A204.1 (cell line): ENCODE results near the gene BLID.

Experiments
- FAIRE-seq: peaks from 2 replicates; lab custom pipeline; 2012; peaks lifted over from hg19 to GRCh38; lab: Jason Lieb, UNC

The BLID gene

DNA sequence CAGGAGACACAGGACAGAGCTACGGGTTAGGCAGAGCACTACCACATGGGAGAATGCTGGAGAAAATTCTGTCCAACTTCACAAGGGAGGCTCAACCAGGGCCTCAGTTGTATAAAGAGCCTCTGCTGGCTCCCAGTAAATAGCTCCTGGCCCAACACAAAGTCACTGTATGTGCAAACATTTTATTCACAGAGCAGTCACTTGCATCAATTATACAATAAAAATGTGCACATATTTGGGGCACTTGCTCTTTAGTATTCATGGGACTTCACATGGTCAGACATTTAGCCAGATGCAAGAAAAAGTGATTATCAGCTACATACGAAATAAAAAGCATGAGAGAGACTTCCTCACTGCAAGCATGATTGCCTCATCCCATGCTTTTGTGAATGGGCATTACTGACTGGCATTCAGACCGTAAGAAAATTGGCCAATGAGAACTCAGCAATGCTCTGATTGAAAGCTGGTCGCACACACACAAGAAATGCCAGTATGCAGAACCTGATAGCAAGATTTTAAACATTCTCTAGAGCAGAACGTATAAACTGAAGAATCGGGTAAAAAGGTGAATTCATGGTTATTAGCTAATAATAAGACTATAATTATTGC, 39.4 kb downstream of the BLID start:
- no peak for FAIRE-seq

DNA sequence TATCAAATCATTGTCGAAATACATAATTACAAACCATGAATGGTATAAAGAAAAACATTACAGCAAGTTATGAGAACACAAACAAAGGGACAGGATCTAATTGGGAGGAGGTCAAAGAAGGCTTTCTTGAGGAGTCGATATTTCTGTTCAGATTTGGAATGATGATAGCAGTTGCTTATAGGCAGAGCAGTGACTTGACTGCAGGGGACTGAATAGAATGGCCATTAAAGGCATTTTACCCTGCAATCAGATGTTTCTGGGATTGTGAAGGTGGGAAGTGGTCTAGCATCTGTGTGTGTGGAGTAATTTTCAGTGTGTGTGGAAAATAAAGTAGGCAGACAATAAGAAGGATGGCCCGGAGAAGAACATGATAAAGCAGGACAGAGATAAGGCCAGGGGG, 41.0 kb downstream of the BLID start:
- FAIRE-seq: no peak

DNA sequence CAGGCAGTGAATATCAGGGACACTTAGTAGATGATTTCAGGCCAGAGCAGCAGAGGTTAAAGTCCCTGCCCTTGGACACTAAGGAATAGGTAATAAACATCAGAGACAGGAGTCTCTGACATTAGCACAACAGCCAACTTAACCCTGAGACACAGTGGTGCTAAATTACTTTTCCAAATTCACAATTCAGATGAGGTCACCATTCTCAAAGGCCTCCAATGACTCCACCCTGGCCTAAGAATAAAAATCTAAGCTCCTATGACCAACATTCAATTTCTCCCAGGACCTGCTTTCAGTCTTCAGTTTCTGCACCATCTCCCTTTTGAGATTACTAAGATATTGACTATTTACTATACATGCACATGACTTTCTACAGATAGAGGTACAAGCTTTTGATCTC, 42.0 kb downstream of the BLID start:
- FAIRE-seq: no peak

DNA sequence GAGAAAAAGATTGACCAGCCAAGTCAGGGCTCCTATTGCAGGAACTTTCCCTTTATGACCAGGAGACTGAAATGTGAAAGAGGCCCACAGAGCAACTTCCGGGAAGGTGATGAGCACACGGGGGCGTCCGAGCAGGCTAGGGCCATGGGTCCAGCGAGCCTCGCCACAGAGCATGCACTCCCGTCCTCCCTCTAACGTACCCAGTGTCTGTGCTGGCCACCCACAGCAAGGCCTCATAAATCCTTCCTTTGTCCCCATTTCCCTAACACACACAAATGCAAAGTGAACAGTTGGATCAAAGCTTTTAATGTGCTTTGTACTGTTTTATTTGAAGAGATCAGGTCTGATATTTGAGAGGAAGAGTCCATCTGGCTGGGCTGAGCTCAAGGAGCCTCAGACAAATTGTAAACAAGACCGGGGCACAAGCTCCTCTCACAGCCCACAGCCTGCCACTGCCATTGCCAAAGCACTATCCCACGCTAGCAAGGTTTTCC, 44.3 kb downstream of the BLID start:
- no peak for FAIRE-seq

DNA sequence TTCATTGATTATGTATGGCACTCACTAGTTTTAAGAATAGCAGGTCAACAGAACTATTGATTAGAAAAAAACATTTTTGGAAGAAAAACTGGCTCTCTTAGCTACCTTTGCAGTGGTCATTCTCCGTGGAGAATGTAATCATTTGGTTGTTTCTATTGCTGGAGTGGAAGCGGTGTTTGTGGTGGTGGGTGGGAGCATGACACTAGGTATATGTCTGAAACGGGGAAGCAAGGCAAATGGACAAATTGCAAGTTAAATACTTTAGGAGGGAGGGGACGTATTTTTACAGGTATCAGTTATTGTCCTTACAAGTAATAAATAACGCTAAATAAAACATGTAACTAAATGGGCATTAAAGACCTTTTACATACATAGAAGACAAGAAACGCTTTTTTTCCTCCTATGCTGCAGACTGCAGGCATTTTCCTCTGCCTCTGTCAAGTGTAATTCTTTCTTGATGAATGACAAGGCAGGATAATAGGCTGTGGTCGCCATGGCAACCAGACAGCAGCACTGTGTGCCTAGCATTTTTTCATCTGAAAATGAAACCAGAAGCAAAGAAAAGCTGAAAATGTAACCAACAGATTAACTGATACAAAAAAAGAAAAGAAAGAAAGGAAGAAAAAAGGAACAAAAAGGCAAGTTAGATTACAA, 46.2 kb downstream of the BLID start:
- FAIRE-seq: no peak

DNA sequence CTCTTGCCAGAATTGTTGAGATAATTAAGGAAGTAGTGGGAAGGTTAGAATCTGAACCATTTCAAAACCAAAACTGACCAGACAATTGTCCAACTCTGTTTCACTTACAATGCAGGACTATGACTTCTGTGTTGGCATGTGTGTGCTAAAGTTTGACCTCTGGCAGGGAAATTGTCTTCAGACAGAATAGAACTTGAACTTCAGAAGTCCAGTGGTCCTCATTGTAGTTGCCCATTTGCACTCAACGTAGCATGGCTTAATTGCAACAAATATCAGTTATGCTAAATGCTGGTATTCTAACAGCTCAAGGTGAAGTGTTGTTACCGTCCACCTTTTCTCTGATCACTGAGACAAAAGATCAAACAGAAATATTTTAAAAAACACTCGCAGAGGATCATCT, 47.2 kb downstream of the BLID start:
- no peak for FAIRE-seq

DNA sequence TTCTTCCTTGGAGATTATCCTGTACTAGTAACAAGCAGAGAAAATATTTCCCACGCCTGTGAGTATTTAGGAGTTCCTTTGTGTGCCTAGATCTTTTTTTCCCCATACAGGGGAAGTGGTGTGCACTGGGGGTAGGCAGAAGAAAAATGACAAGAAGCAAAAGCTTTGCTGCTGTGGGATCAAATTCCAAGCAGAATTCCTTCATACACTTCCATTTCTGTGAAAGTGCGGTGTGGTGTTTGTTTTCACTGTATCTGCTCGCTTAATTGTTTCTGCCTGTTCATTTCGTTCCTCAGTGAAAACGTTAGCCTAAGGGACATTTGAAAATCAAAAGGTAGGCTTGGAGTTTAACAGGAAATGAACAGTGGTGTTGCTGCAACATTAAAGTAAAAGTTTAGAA, 47.9 kb downstream of the BLID start:
- no peak for FAIRE-seq
